HG02678 (cell line): Measurements from ENCODE around the gene ZCCHC2.

ENCODE experiments used
- ATAC-seq: cut with Tn5 transposase; IDR thresholded peaks from one replicate; pipeline ENCODE4 v1.9.1; 2021; ENCODE audit warnings: mild to moderate bottlenecking, moderate library complexity; ENCODE audit not compliant: unreplicated experiment

The ZCCHC2 gene

GRCh38 chr18:62522504-62523254 is at the start of gene ZCCHC2:
Gene ZCCHC2 (plus strand): TSS chr18:62523025. CDS start chr18:62523425, 400 bp downstream.
- peak; percentile 70 for ATAC-seq

- no peak for ATAC-seq
Measured at GRCh38 chr18:62479574-62479973, 43.3 kb upstream of the ZCCHC2 start.

GRCh38 chr18:62480927-62481326 is 41.9 kb upstream of the ZCCHC2 start:
- ATAC-seq = no peak

GRCh38 chr18:62484941-62485340 is 37.9 kb upstream of the ZCCHC2 start:
- no peak for ATAC-seq

GRCh38 chr18:62485684-62486083 is 37.1 kb upstream of the ZCCHC2 start:
- no peak for ATAC-seq

GRCh38 chr18:62486290-62486964 is 36.4 kb upstream of the ZCCHC2 start:
- ATAC-seq = no peak

GRCh38 chr18:62487161-62487560 is 35.7 kb upstream of the ZCCHC2 start:
- ATAC-seq = no peak

GRCh38 chr18:62490967-62491695 is 31.7 kb upstream of the ZCCHC2 start:
- no peak for ATAC-seq

- no peak for ATAC-seq
Measured at GRCh38 chr18:62493033-62493862, 29.6 kb upstream of the ZCCHC2 start.

GRCh38 chr18:62494764-62495163 is 28.1 kb upstream of the ZCCHC2 start:
- no peak for ATAC-seq

- ATAC-seq = no peak
Measured at GRCh38 chr18:62496262-62496661, 26.6 kb upstream of the ZCCHC2 start.

GRCh38 chr18:62497190-62497772 is 25.5 kb upstream of the ZCCHC2 start:
- ATAC-seq = no peak

- ATAC-seq = no peak
Measured at GRCh38 chr18:62498616-62499262, 24.1 kb upstream of the ZCCHC2 start.

GRCh38 chr18:62499263-62499650 is 23.6 kb upstream of the ZCCHC2 start:
- ATAC-seq = no peak

- no peak for ATAC-seq
Measured at GRCh38 chr18:62500174-62500573, 22.7 kb upstream of the ZCCHC2 start.

- no peak for ATAC-seq
Measured at GRCh38 chr18:62500966-62501591, 21.7 kb upstream of the ZCCHC2 start.

GRCh38 chr18:62505669-62506494 is 16.9 kb upstream of the ZCCHC2 start:
- ATAC-seq = peak; percentile 93

GRCh38 chr18:62506495-62507143 is 16.2 kb upstream of the ZCCHC2 start:
- peak; percentile 9 for ATAC-seq
